DMS79 treated with DMSO at 0.1 percent for 48 hours (cell line): ENCODE measurements around the gene WDR1.

ENCODE experiments used
- DNase-seq: peaks from one replicate; lab custom pipeline; 2025; lab: John Stamatoyannopoulos, UW

Gene WDR1

GRCh38 chr4:10085386-10085785 lies 31.2 kb downstream of the WDR1 start:
- DNase-seq = no peak

GRCh38 chr4:10084651-10085358 lies 31.8 kb downstream of the WDR1 start:
- no peak for DNase-seq

GRCh38 chr4:10083861-10084641 lies 32.5 kb downstream of the WDR1 start:
- no peak for DNase-seq

GRCh38 chr4:10083331-10083771 lies 33.2 kb downstream of the WDR1 start:
- no peak for DNase-seq

- no peak for DNase-seq
These were observed 33.9 kb downstream of the WDR1 start for GRCh38 chr4:10082459-10083272.

- DNase-seq = no peak
These were observed 34.6 kb downstream of the WDR1 start for GRCh38 chr4:10082047-10082446.

- DNase-seq = no peak
These were observed 35.4 kb downstream of the WDR1 start for GRCh38 chr4:10081218-10081606.

GRCh38 chr4:10080589-10081217 lies 35.9 kb downstream of the WDR1 start:
- DNase-seq = no peak

- no peak for DNase-seq
These were observed 36.5 kb downstream of the WDR1 start for GRCh38 chr4:10079912-10080588.

- no peak for DNase-seq
These were observed 37.3 kb downstream of the WDR1 start for GRCh38 chr4:10079256-10079655.

- DNase-seq = no peak
These were observed 37.9 kb downstream of the WDR1 start for GRCh38 chr4:10078481-10079233.

- no peak for DNase-seq
These were observed 38.9 kb downstream of the WDR1 start for GRCh38 chr4:10077483-10078335.

- DNase-seq = no peak
These were observed 39.5 kb downstream of the WDR1 start for GRCh38 chr4:10077076-10077475.

- no peak for DNase-seq
These were observed 40.6 kb downstream of the WDR1 start for GRCh38 chr4:10075953-10076391.

- no peak for DNase-seq
These were observed 41.3 kb downstream of the WDR1 start for GRCh38 chr4:10075158-10075863.

GRCh38 chr4:10074767-10075105 lies 41.9 kb downstream of the WDR1 start:
- DNase-seq = no peak

GRCh38 chr4:10074076-10074766 lies 42.4 kb downstream of the WDR1 start:
- no peak for DNase-seq

GRCh38 chr4:10072420-10073017 lies 44.1 kb downstream of the WDR1 start:
- DNase-seq = no peak
